Stimulated activated CD4-positive, alpha-beta T cell treated with anti-CD3 and anti-CD28 coated beads, Interleukin-15, amount 100 ng/mL, for 24 hours (primary cell): ENCODE measurements around the gene PIGU.
"Not testable (repeated sequence)": the region's sequence is repeated elsewhere in the genome, so short reads cannot be mapped to it uniquely, and the experiment has no call there.

Source experiments
- DNase-seq: peaks from one replicate; pipeline ENCODE4 v3.0.0-alpha.2; 2020

The PIGU gene

GRCh38 chr20:34706302-34706875 lies 29.5 kb upstream of the PIGU start:
- no peak for DNase-seq

DNA sequence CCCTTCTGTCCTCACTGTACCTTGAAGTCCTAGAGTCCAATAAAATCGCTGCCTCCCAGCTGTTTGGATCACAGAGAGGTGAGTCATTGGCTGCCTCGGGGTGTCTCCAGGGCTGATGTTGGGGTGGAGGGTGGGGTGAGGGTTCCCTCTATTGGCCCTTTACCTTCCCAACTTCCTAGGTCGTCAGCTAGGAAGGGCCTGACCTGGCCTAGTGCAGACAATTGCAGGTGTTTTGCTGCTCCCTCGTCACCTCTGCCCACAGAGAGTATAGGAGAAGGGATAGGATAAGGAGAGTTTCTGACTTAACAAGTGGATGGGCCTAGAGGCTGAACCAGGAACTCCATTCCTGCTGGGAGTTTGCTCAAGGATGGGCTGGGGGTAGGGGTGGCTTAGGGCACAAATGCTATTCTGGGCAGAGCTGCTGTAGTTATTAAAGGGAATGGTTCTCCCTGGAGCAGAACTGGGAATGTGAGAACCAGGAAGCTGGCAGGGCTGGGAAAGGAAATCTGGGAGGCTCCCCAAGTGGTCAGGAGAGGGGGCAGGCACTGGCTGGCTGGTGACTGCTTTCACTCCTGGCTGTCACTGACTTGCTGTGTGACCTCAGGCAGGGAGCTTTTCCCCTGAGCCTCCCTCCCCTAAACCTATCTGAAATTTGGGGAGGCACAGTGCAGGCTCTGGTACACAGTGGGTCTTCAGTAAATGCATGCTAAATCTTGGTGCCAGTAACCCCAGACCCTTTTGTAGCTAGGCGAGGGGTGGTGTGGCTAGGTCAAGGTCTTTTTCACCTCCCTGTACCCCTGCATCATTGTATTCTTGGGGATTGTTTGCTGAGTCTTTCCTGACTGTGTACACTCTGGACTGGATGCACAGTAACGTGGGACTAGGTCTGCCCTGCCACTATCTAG lies 28.8 kb upstream of the PIGU start:
- DNase-seq: peak; percentile 22

- no peak for DNase-seq
Measured at GRCh38 chr20:34705008-34705396, 28.1 kb upstream of the PIGU start.

GRCh38 chr20:34704177-34705007 lies 27.5 kb upstream of the PIGU start, which contains the start of gene TP53INP2:
Gene TP53INP2, plus strand, starts transcription at chr20:34704344. Its CDS starts 4,396 bp downstream, at chr20:34708740.
- DNase-seq: peak; percentile 87

GRCh38 chr20:34703424-34704176 lies 26.7 kb upstream of the PIGU start:
- peak; percentile 25 for DNase-seq

DNA sequence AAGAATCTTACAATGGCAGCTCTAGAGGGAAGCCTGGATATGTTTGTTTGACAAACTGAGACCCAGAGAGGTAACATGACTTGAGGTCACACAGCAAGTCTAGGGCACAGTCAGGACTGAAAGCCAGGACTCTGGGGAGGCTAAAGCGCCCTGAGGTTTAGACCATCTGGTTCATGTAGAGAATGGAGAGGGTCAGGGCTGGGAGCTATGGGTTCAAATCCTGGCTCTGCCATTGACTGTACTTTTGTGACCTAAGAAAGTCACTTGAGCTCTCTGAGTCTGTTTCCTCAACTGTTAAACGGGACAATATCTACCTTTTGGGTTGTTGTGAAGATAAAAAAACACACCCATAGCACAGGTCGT lies 26.1 kb upstream of the PIGU start:
- DNase-seq: no peak

DNA sequence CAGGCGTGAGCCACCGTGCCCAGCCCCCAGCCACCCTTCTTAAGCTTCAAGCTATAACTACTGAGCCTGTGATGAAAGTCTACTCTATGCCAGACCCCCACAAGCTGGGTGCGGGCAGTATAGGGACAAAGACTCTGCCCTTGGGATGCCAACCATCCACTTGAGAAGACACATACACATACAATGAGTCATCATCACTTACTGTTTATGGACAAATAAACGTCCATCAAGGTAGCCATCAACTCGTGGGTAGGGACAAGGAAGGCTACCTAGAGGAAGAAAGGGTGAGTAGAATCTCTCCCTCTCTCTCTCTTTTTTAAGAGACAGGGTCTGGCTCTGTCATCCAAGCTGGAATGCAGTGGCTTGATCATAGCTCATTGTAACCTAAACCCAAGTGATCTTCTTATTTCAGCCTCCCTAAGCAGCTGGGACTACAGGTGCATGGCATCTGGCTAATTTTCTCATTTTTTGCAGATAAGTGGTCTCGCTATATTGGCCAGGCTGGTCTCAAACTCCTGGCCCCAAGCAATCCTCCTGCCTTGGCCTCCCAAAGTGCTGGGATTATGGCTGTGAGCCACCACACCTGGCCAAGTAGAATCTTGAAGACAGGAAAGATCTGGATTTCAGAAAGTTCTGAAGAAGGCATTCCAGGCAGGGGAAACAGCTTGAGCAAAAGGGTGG lies 24.7 kb upstream of the PIGU start:
- DNase-seq: no peak

GRCh38 chr20:34693414-34693813 lies 16.5 kb upstream of the PIGU start:
- no peak for DNase-seq

DNA sequence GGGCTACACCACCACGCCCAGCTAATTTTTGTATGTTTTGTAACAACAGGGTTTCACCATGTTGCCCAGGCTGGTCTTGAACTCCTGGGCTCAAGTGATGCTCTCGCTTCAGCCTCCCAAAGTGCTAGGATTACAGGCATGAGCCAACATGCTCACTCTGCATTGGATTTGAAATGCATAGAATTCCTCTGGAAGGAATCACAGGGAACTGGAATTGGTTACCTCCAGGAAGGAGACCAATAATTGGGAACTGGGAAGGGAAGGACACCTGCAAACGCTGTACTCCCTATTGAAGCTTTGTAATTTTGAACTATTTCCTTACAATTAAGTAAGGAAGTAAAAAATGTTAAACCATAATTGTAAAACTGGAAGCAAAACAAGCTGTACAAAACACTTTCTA lies 14.9 kb upstream of the PIGU start:
- no peak for DNase-seq

- no peak for DNase-seq
Measured at GRCh38 chr20:34689486-34689885, 12.6 kb upstream of the PIGU start.

DNA sequence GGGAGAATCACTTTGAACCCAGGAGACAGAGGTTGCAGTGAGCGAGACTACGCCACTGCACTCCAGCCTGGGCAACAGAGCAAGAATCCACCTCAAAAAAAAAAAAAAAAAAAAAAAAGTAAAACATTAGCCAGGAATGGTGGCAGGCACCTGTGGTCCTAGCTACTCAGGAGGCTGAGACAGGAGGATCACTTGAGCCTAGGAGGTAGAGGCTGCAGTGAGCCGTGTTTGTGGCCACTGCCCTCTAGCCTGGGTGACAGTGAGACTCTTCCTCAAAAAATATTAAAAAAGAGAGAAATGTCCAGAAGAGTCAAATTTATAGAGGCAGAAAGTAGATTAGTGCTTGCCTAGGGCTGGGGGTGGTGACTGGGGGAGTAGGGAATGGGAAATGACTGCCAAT lies 6.8 kb upstream of the PIGU start:
- DNase-seq: no peak

GRCh38 chr20:34680586-34681175 lies 3.8 kb upstream of the PIGU start:
- no peak for DNase-seq

- no peak for DNase-seq
Measured at GRCh38 chr20:34675993-34676641, 775 bp downstream of the PIGU start.

DNA sequence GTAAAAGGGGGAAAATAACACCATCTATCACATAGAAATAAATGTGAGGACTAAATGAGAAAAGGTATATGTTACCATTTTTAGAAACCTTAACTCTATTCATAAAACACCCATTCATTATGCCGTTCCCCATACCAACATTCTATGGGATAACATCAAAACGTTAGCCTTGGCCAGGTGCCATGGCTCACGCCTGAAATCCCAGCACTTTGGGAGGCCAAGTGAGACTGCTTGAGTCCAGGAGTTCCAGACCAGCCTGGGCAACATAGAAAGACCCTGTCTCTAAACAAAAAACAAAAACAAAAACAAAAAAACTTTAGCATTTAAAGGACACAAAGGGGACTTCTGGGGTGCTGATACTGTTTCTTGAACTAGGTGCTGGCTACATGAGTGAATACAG lies 1.3 kb downstream of the PIGU start:
- no peak for DNase-seq

- no peak for DNase-seq
Measured at GRCh38 chr20:34673412-34673811, 3.5 kb downstream of the PIGU start.

DNA sequence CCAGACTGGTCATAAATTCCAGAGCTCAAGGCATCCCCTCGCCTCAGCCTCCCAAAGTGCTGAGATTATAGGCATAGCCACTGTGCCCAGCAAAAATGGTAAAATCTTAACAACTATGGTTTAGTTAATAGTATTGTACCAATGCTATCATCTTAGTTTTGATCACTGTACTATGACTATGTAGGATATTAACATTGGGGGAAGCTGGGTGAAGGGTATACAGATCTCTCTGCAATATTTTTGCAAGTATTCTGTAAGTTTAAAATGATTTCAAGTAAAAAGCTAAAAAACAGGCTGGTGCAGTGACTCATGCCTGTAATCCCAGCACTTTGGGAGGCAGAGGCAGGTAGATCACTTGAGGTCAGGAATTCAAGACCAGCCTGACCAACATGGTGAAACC lies 7.8 kb downstream of the PIGU start:
- no peak for DNase-seq

- DNase-seq: not testable (repeated sequence)
Measured at GRCh38 chr20:34664751-34665150, 12.1 kb downstream of the PIGU start.

GRCh38 chr20:34663213-34663943 lies 13.5 kb downstream of the PIGU start:
- DNase-seq: no peak

- DNase-seq: peak; percentile 20
Measured at GRCh38 chr20:34661811-34662210, 15.1 kb downstream of the PIGU start.

DNA sequence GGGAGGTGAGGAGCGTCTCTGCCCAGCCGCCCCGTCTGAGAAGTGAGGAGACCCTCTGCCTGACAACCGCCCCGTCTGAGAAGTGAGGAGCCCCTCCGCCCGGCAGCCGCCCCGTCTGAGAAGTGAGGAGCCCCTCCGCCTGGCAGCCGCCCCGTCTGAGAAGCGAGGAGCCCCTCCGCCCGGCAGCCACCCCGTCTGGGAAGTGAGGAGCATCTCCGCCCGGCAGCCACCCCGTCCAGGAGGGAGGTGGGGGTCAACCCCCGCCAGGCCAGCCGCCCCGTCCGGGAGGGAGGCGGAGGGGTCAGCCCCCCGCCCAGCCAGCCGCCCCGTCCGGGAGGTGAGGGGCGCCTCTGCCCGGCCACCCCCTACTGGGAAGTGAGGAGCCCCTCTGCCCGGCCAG lies 18.2 kb downstream of the PIGU start:
- not testable (repeated sequence) for DNase-seq
